Sigmoid colon (tissue), 7 donors: ENCODE measurements around the gene CACNA2D3. TPM values are rescaled to one million over a fixed set of nuclear protein-coding genes. Genes with fewer than 3 reads are reported as not detected.

Experiments used
- DNase-seq: peaks from one replicate; pipeline ENCODE4 v3.0.0-alpha.2; 2019
- H3K27ac ChIP-seq, 4 donors: fragments of 200-600 bp; sonication (generic); one replicate each; pipeline ENCODE4 v1.5.1; 2016 to 2019; ENCODE audit warnings: mild to moderate bottlenecking in 1 of 4
- H3K27me3 ChIP-seq, 3 donors: fragments of 200-600 bp; sonication (generic); one replicate each; pipeline ENCODE4 v1.5.1; 2019; ENCODE audit warnings: mild to moderate bottlenecking in 1 of 3
- H3K36me3 ChIP-seq, 4 donors: fragments of 200-600 bp; sonication (generic); one replicate each; pipeline ENCODE4 v1.5.1; 2016 to 2019
- H3K4me1 ChIP-seq, 4 donors: fragments of 200-600 bp; sonication (generic); one replicate each; pipeline ENCODE4 v1.5.1; 2017 to 2019
- H3K4me3 ChIP-seq, 4 donors: fragments of 200-600 bp; sonication (generic); one replicate each; pipeline ENCODE4 v1.5.1; 2017 to 2019; ENCODE audit warnings: mild to moderate bottlenecking in 2 of 4, moderate library complexity in 1 of 4
- H3K9me3 ChIP-seq, 4 donors: fragments of 200-600 bp in 3 of 4; sonication (generic) in 3 of 4; one replicate each; pipeline versions ENCODE4 v1.5.1 to v1.6.1; 2013 to 2019
- EP300 ChIP-seq, 4 donors: sonication (generic); formaldehyde crosslinking; IDR thresholded peaks; one replicate each; pipeline ENCODE4 v1.6.1; 2017; ENCODE audit warnings: antibody characterized with exemption in 4 of 4
- POLR2A ChIP-seq, 2 donors: fragments of 450-650 bp; IDR thresholded peaks; one replicate each; pipeline ENCODE4 v1.6.1; 2016; ENCODE audit warnings: antibody characterized with exemption in 2 of 2, mild to moderate bottlenecking in 2 of 2, moderate library complexity in 2 of 2
- POLR2AphosphoS5 ChIP-seq, 4 donors: sonication (generic); formaldehyde crosslinking; IDR thresholded peaks; one replicate each; pipeline ENCODE4 v1.6.1; 2017; ENCODE audit warnings: antibody characterized with exemption in 4 of 4
- WGBS, 2 donors: extraction: QIAGEN DNeasy Blood & Tissue Kit; methylation state at CpG; one replicate each; pipeline ENCODE4 v1.1.7; 2013; 5-methylcytosine and 5-hydroxymethylcytosine counted together
- intact Hi-C: fragments of 100-400 bp; cut with DNase I; formaldehyde crosslinking; loops from one replicate; pipeline ENCODE4 v1.15.1; 2023
- polyA plus RNA-seq, 3 donors: library from polyadenylated mRNA; stranded (reverse); fragments of 200-250 nt; gene quantifications; one replicate each; pipeline ENCODE4 v1.2.3, GENCODE V29; 2013
- total RNA-seq, 4 donors: library from RNA; depleted of rRNA; stranded (reverse); fragments of >200 nt; gene quantifications; one replicate each; pipeline ENCODE4 v1.1.0, GENCODE V29; 2016
- TF ChIP-seq, protein P1 (sequence below), 4 experiments: fragments of 450-650 bp in 3 of 4; fragments of 200-600 bp in 1 of 4; IDR thresholded peaks; one replicate each; pipeline ENCODE4 v1.5.1; 2016 to 2019; ENCODE audit warnings: antibody characterized with exemption in 4 of 4, mild to moderate bottlenecking in 3 of 4, moderate library complexity in 2 of 4
- donor health status: healthy with polysubstance abuse.
- donor health status: Bipolar disorder and iron deficiency.
- donor health status: healthy.

CACNA2D3 gene
- total and polyA plus RNA-seq, 7 donors: 0.32 to 10.2 (median 4.8) TPM; not detected in 1

DNA sequence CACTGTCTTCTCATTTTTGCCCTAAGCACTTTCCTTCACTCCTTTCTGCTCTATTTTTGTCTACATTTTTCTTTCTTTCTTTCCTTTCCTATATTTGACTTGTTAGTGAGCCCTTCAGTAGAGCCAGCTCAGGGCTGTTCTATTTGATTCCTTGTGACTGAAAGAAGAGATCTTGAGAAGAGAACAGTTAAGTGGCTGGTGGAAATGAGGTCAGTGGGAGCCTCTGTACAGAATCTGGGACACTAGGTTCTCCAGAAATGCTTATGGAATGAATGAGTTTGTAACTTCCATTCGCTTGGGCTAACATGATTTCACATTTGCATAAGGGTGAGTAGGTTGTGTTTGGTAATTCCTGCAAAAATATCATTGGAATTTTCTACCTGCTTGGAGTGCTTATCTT, 45.6 kb downstream of the CACNA2D3 start:
- intact Hi-C loops: no loop called here
- DNase-seq: no peak
- H3K9me3 ChIP-seq: no peaks in the 10 kb centered on the region
- H3K4me3 ChIP-seq: no peak overlapping the region
- no peaks in the 10 kb centered on the region for H3K4me1 ChIP-seq
- H3K36me3 ChIP-seq: no peaks in the 10 kb centered on the region
- no peak overlapping the region for H3K27ac ChIP-seq
- no peaks in the 10 kb centered on the region for H3K27me3 ChIP-seq
- 85 to 93% methylated on average over 1 of the region's 1 CpG for WGBS, 2 donors
- TF ChIP-seq EP300 (IDR thresholded peaks at IDR 0.05) (no peak), POLR2AphosphoS5 (IDR thresholded peaks at IDR 0.05) (no peak), POLR2A (IDR thresholded peaks at IDR 0.05) (no peak)
- TF ChIP-seq, protein P1, sequence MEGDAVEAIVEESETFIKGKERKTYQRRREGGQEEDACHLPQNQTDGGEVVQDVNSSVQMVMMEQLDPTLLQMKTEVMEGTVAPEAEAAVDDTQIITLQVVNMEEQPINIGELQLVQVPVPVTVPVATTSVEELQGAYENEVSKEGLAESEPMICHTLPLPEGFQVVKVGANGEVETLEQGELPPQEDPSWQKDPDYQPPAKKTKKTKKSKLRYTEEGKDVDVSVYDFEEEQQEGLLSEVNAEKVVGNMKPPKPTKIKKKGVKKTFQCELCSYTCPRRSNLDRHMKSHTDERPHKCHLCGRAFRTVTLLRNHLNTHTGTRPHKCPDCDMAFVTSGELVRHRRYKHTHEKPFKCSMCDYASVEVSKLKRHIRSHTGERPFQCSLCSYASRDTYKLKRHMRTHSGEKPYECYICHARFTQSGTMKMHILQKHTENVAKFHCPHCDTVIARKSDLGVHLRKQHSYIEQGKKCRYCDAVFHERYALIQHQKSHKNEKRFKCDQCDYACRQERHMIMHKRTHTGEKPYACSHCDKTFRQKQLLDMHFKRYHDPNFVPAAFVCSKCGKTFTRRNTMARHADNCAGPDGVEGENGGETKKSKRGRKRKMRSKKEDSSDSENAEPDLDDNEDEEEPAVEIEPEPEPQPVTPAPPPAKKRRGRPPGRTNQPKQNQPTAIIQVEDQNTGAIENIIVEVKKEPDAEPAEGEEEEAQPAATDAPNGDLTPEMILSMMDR (IDR thresholded peaks at IDR 0.05): no peak

DNA sequence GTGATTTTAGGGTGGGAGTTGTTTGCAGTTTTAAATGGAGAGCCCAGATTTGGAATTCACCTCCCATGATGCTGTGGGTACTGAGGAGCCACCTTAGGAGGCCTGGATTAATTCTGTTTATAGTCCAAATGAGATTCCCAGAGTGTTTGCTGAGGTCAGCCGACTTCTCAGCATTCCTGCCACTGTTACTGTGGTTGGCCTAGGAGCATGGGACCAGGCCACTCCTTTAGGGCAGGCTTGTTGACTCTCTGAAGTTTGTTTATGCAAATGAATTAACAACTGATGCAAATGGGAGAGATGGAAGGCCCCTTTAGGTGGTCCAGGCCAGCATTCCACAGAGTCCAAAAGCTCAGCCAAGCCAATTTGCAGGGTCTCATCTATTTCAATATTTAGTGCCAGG, 46.1 kb downstream of the CACNA2D3 start:
- H3K27ac ChIP-seq: no peak overlapping the region
- H3K36me3 ChIP-seq: no peaks in the 10 kb centered on the region
- H3K9me3 ChIP-seq: no peaks in the 10 kb centered on the region
- WGBS, 2 donors: 74 to 87% methylated on average over 1 of the region's 1 CpG
- no peaks in the 10 kb centered on the region for H3K27me3 ChIP-seq
- TF ChIP-seq POLR2AphosphoS5 (IDR thresholded peaks at IDR 0.05): no peak
- TF ChIP-seq POLR2A (IDR thresholded peaks at IDR 0.05): no peak
- TF ChIP-seq, protein P1 (IDR thresholded peaks at IDR 0.05): no peak
- TF ChIP-seq EP300 (IDR thresholded peaks at IDR 0.05): no peak
- no peaks in the 10 kb centered on the region for H3K4me1 ChIP-seq
- DNase-seq: no peak
- H3K4me3 ChIP-seq: no peak overlapping the region
- intact Hi-C loops: no loop called here

- WGBS, 2 donors: 94 to 95% methylated on average over 7 of the region's 7 CpGs
- intact Hi-C loops: no loop called here
- Histone ChIP-seq H3K27ac (no peak overlapping the region), H3K9me3 (no peaks in the 10 kb centered on the region), H3K36me3 (no peaks in the 10 kb centered on the region), H3K4me3 (no peak overlapping the region), H3K27me3 (no peaks in the 10 kb centered on the region), H3K4me1 (no peaks in the 10 kb centered on the region)
- DNase-seq: no peak
- TF ChIP-seq, protein P1 (IDR thresholded peaks at IDR 0.05): no peak
- no peak for TF ChIP-seq POLR2AphosphoS5 (IDR thresholded peaks at IDR 0.05)
- no peak for TF ChIP-seq EP300 (IDR thresholded peaks at IDR 0.05)
- no peak for TF ChIP-seq POLR2A (IDR thresholded peaks at IDR 0.05)
Measured at GRCh38 chr3:54169524-54169923, 47.2 kb downstream of the CACNA2D3 start.

GRCh38 chr3:54171509-54171908, 49.2 kb downstream of the CACNA2D3 start:
- 73 to 75% methylated on average over 1 of the region's 1 CpG for WGBS, 2 donors
- intact Hi-C loops: no loop called here
- no peak for DNase-seq
- TF ChIP-seq POLR2AphosphoS5 (IDR thresholded peaks at IDR 0.05): no peak
- no peak for TF ChIP-seq POLR2A (IDR thresholded peaks at IDR 0.05)
- TF ChIP-seq, protein P1 (IDR thresholded peaks at IDR 0.05): no peak
- TF ChIP-seq EP300 (IDR thresholded peaks at IDR 0.05): no peak
- no peak overlapping the region for H3K27ac ChIP-seq
- H3K4me3 ChIP-seq: no peak overlapping the region
- H3K4me1 ChIP-seq: no peaks in the 10 kb centered on the region
- H3K9me3 ChIP-seq: no peaks in the 10 kb centered on the region
- H3K27me3 ChIP-seq: no peaks in the 10 kb centered on the region
- H3K36me3 ChIP-seq: no peaks in the 10 kb centered on the region

DNA sequence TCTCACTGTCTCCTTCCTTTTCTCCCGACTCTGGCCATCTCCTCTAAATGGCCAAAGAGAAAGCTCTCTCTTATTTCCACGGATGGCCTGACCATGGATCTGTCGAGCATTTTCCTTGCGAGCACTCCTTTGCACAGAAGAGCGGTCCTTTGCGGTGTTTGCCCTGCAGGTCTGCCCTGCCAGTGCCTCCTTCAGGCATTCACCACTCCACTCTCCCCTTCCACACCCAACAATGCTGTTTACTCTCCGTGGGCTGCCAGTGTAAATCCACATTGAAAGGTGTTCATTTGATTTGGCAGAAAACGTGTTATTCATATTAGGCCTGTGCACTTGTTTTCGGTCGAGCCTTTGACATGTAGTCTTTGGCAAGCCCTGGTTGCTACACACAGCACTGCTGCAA, 49.6 kb downstream of the CACNA2D3 start:
- Histone ChIP-seq H3K27ac (no peak overlapping the region), H3K27me3 (no peaks in the 10 kb centered on the region), H3K4me1 (no peaks in the 10 kb centered on the region), H3K4me3 (no peak overlapping the region), H3K9me3 (peaks cover 0 to 3% (median 0%) of the 10 kb centered on the region in 4 donors), H3K36me3 (no peaks in the 10 kb centered on the region)
- DNase-seq: no peak
- TF ChIP-seq, protein P1 (IDR thresholded peaks at IDR 0.05): no peak
- TF ChIP-seq POLR2A (IDR thresholded peaks at IDR 0.05) (no peak), POLR2AphosphoS5 (IDR thresholded peaks at IDR 0.05) (no peak), EP300 (IDR thresholded peaks at IDR 0.05) (no peak)
- 89 to 90% methylated on average over 10 of the region's 10 CpGs for WGBS, 2 donors
- intact Hi-C loops: no loop called here
